Upper lobe of left lung (tissue), 6 donors: ENCODE results near the gene ZNF385B. TPM values are rescaled to one million over a fixed set of nuclear protein-coding genes. Genes with fewer than 3 reads are reported as not detected.
A peak's percentile ranks its signal among the peaks of the same experiment; 100 is the strongest.

Experiments used
- ATAC-seq, 2 donors: fragments of 200-7000 bp; cut with Tn5 transposase; one replicate each; pipeline ENCODE4 v1.9.1; 2022; ENCODE audit warnings: mild to moderate bottlenecking in 2 of 2, moderate library complexity in 2 of 2; ENCODE audit not compliant: low FRiP score in 2 of 2
- DNase-seq, 2 donors: peaks; one replicate each; pipeline ENCODE4 v3.0.0-alpha.2; 2019 to 2020
- H3K27ac ChIP-seq, 4 donors: fragments of 200-600 bp; sonication (generic); one replicate each; pipeline ENCODE4 v1.5.1; 2016 to 2019
- H3K27me3 ChIP-seq, 4 donors: fragments of 200-600 bp; sonication (generic); one replicate each; pipeline ENCODE4 v1.5.1; 2017 to 2019
- H3K36me3 ChIP-seq, 4 donors: fragments of 200-600 bp; sonication (generic); one replicate each; pipeline ENCODE4 v1.5.1; 2016 to 2019
- H3K4me1 ChIP-seq, 4 donors: fragments of 200-600 bp; sonication (generic); one replicate each; pipeline ENCODE4 v1.5.1; 2018 to 2019
- H3K4me3 ChIP-seq, 4 donors: fragments of 200-600 bp; sonication (generic); one replicate each; pipeline ENCODE4 v1.5.1; 2017 to 2019; ENCODE audit warnings: mild to moderate bottlenecking in 2 of 4, moderate library complexity in 1 of 4
- H3K9me3 ChIP-seq, 4 donors: fragments of 200-600 bp; sonication (generic); one replicate each; pipeline ENCODE4 v1.5.1; 2018 to 2019
- EP300 ChIP-seq, 4 donors: sonication (generic); formaldehyde crosslinking; IDR thresholded peaks; one replicate each; pipeline ENCODE4 v1.5.1; 2017; ENCODE audit warnings: antibody characterized with exemption in 4 of 4, control low read depth in 2 of 4
- POLR2A ChIP-seq, 4 donors: fragments of 450-650 bp; IDR thresholded peaks; one replicate each; pipeline ENCODE4 v1.5.1; 2016 to 2017; ENCODE audit warnings: antibody characterized with exemption in 4 of 4, mild to moderate bottlenecking in 2 of 4
- POLR2AphosphoS5 ChIP-seq, 2 donors: sonication (generic); formaldehyde crosslinking; IDR thresholded peaks; one replicate each; pipeline ENCODE4 v1.5.1; 2017; ENCODE audit warnings: antibody characterized with exemption in 2 of 2
- WGBS, 2 donors: methylation state at CpG; one replicate each; pipeline ENCODE4 v1.1.5; 2017 to 2018; 5-methylcytosine and 5-hydroxymethylcytosine counted together
- total RNA-seq, 6 donors: library from RNA; depleted of rRNA in 4 of 6; stranded (reverse); fragments of >200 nt in 4 of 6; gene quantifications; one replicate each; pipeline versions ENCODE4 v1.1.0 to v1.2.1, GENCODE V29; 2016 to 2021
- TF ChIP-seq, protein P1 (sequence below), 6 experiments: fragments of 450-650 bp in 4 of 6; fragments of 200-600 bp in 2 of 6; sonication (generic) in 2 of 6; IDR thresholded peaks; one replicate each; pipeline ENCODE4 v1.5.1; 2016 to 2019; ENCODE audit warnings: antibody characterized with exemption in 6 of 6
- donor health status: DM: no; HTN: no; CAD: no; lungs with moderate emphysema.
- donor health status: DM: no; HTN: yes; CAD: no; lungs with severe emphysema.

ZNF385B gene
- total RNA-seq, 6 donors from 2014 or later, result 22.1 to 93.5 (median 40.2) TPM

DNA sequence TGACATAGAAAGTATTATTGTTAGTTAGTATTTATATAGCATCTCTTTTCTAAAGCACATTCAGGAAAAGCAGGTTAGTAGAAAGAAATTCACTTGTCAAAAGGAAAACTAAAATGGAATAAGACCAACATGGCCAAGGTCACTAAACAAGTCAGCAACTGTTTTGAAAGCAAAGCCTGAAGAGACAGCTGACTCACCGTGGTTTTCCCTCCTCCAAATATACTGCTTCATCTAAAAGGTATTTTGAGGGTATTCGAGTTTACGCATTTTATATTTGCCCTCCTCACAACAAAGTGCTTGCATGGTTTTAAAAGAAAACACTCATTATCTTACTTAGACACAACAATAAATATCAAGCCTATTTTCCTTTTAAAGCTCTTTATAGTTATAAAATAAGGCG is 24.0 kb downstream of the ZNF385B start:
- Histone ChIP-seq H3K9me3 (no peaks in the 10 kb centered on the region), H3K27ac (no peak overlapping the region), H3K27me3 (no peaks in the 10 kb centered on the region), H3K4me3 (no peak overlapping the region), H3K36me3 (no peaks in the 10 kb centered on the region), H3K4me1 (no peaks in the 10 kb centered on the region)
- WGBS, 2 donors, result 67 to 69% methylated on average over 4 of the region's 4 CpGs
- ATAC-seq, result peak in 1 of 2 donors; percentile 42
- DNase-seq, result no peak
- TF ChIP-seq POLR2AphosphoS5 (IDR thresholded peaks at IDR 0.05) (no peak), EP300 (IDR thresholded peaks at IDR 0.05) (no peak), POLR2A (IDR thresholded peaks at IDR 0.05) (no peak)
- TF ChIP-seq, protein P1, sequence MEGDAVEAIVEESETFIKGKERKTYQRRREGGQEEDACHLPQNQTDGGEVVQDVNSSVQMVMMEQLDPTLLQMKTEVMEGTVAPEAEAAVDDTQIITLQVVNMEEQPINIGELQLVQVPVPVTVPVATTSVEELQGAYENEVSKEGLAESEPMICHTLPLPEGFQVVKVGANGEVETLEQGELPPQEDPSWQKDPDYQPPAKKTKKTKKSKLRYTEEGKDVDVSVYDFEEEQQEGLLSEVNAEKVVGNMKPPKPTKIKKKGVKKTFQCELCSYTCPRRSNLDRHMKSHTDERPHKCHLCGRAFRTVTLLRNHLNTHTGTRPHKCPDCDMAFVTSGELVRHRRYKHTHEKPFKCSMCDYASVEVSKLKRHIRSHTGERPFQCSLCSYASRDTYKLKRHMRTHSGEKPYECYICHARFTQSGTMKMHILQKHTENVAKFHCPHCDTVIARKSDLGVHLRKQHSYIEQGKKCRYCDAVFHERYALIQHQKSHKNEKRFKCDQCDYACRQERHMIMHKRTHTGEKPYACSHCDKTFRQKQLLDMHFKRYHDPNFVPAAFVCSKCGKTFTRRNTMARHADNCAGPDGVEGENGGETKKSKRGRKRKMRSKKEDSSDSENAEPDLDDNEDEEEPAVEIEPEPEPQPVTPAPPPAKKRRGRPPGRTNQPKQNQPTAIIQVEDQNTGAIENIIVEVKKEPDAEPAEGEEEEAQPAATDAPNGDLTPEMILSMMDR (IDR thresholded peaks at IDR 0.05), result no peak

DNA sequence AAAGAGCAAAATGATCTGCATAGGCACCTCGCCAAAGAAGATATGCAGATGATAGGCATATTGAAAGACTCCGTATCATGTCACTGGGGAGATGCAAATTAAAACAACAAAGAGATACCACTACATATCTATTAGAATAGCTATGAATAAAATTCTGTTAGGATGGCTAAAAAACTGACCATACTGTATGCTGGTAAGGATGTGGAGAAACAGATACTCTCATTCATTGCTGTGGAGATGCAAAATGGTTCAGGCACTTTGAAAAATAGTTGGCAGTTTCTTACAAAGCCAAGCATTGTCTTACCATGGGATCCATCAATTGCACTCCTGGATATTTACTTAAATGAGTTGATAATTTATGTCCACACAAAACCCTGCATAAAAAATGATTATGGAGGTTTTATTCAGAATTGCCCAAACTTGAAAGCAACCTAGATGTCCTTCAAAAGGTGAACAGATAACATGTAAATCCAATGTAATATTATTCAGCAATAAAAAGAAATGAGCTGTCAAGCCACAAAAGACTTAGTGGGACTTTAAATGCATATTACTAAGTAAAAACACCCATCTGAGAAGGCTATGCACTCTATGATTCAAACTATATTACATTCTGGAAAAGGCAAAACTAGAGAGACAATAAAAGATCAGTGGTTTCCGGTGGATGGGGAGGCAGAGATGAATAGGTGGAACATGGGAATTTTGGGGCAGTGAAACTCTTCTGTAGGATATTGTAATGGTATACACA is 31.2 kb downstream of the ZNF385B start:
- H3K9me3 ChIP-seq, result no peaks in the 10 kb centered on the region
- no peak overlapping the region for H3K4me3 ChIP-seq
- no peaks in the 10 kb centered on the region for H3K4me1 ChIP-seq
- TF ChIP-seq POLR2A (IDR thresholded peaks at IDR 0.05) (no peak), POLR2AphosphoS5 (IDR thresholded peaks at IDR 0.05) (no peak), EP300 (IDR thresholded peaks at IDR 0.05) (no peak)
- TF ChIP-seq, protein P1 (IDR thresholded peaks at IDR 0.05), result no peak
- ATAC-seq, result no peak
- no peak for DNase-seq
- 91 to 92% methylated on average over 3 of the region's 3 CpGs for WGBS, 2 donors
- H3K27ac ChIP-seq, result no peak overlapping the region
- H3K27me3 ChIP-seq, result no peaks in the 10 kb centered on the region
- no peaks in the 10 kb centered on the region for H3K36me3 ChIP-seq

DNA sequence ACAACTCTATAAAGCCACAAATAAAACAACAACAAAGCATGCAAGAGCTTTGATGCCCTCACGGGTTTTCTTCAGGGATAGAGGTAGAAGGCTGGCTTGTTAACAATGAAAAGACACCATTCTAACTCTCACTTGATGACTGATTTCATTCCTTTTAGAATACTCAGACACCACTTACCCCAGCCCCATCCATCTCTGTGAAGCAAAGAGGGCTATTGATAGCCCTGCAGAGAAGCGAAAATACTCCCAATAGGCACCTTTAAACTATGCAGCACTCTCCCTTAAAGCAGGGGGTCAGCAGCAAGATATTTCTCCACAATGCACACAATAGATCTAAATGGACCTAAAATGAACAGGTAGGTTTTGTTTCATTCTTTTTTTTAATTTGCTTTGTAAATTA is 35.1 kb downstream of the ZNF385B start:
- 75 to 84% methylated on average over 2 of the region's 2 CpGs for WGBS, 2 donors
- no peak overlapping the region for H3K4me3 ChIP-seq
- DNase-seq (no peak), ATAC-seq (no peak)
- H3K9me3 ChIP-seq, result no peaks in the 10 kb centered on the region
- no peaks in the 10 kb centered on the region for H3K36me3 ChIP-seq
- no peak overlapping the region for H3K27ac ChIP-seq
- H3K4me1 ChIP-seq, result no peaks in the 10 kb centered on the region
- no peaks in the 10 kb centered on the region for H3K27me3 ChIP-seq
- no peak for TF ChIP-seq POLR2A (IDR thresholded peaks at IDR 0.05)
- TF ChIP-seq EP300 (IDR thresholded peaks at IDR 0.05), result no peak
- no peak for TF ChIP-seq POLR2AphosphoS5 (IDR thresholded peaks at IDR 0.05)

DNA sequence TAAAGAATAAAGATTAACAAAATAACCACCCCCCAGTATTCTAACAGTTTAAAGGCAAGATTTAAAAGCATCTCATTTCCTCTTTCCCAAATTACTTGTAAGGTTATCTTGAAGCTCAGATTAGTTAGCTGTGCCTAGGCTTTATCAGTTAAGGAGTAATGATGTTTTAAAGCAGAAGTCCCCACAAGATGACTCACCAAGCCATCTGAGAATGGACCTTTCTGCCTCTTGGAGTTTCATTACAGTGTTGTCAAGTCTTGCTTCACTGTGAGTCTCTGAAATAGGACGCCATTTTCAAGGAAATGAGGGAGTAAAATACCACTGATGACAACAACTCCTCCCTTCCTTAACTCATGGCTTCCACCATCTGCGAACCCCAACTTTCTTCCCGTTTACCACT is 35.9 kb downstream of the ZNF385B start:
- H3K36me3 ChIP-seq, result no peaks in the 10 kb centered on the region
- no peaks in the 10 kb centered on the region for H3K4me1 ChIP-seq
- DNase-seq (no peak), ATAC-seq (no peak)
- no peak overlapping the region for H3K27ac ChIP-seq
- no peaks in the 10 kb centered on the region for H3K27me3 ChIP-seq
- H3K9me3 ChIP-seq, result no peaks in the 10 kb centered on the region
- no peak overlapping the region for H3K4me3 ChIP-seq
- TF ChIP-seq, protein P1 (IDR thresholded peaks at IDR 0.05), result no peak
- TF ChIP-seq POLR2AphosphoS5 (IDR thresholded peaks at IDR 0.05) (no peak), EP300 (IDR thresholded peaks at IDR 0.05) (no peak), POLR2A (IDR thresholded peaks at IDR 0.05) (no peak)
- whole genome bisulfite sequencing, 2 donors, result 80 to 83% methylated on average over 3 of the region's 3 CpGs

DNA sequence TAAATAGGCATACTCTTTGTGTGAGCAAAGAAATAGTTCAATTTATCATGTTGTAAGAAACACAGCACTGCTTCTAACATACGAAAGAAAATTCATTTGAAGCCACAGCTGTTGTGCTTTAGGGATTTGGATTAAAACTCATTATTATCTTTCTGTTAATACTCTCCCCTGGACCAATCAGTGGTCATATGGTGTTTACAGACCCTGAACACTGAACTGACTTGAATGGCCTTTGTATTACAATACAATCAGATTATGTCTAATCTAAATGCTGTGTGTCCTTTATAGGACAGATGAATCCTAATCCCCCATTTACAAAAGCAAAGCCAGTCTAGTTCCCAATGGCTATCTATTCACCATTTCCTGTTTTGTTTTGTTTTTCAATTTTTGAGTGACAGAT is 36.5 kb downstream of the ZNF385B start:
- no peaks in the 10 kb centered on the region for H3K4me1 ChIP-seq
- H3K4me3 ChIP-seq, result no peak overlapping the region
- no peaks in the 10 kb centered on the region for H3K9me3 ChIP-seq
- WGBS, 2 donors, result 76% methylated on average over 1 of the region's 1 CpG
- H3K36me3 ChIP-seq, result no peaks in the 10 kb centered on the region
- H3K27me3 ChIP-seq, result no peaks in the 10 kb centered on the region
- no peak for TF ChIP-seq POLR2A (IDR thresholded peaks at IDR 0.05)
- TF ChIP-seq, protein P1 (IDR thresholded peaks at IDR 0.05), result no peak
- TF ChIP-seq POLR2AphosphoS5 (IDR thresholded peaks at IDR 0.05), result no peak
- TF ChIP-seq EP300 (IDR thresholded peaks at IDR 0.05), result no peak
- DNase-seq (no peak), ATAC-seq (no peak)
- no peak overlapping the region for H3K27ac ChIP-seq
